K562 (cell line): Measurements from ENCODE around the gene MINDY4B. TPM values are rescaled to one million over a fixed set of nuclear protein-coding genes. Genes with fewer than 3 reads are reported as not detected.

Source experiments
- ARHGAP35 ChIP-seq: fragments of 450-650 bp; IDR thresholded peaks from 2 replicates; pipeline ENCODE4 v1.6.1; 2018; ENCODE audit not compliant: partially characterized antibody
- HDAC8 ChIP-seq: fragments of 450-650 bp; IDR thresholded peaks from 2 replicates; pipeline ENCODE4 v1.6.1; 2016; ENCODE audit warnings: mild to moderate bottlenecking, missing genetic modification characterization, moderate library complexity, missing compliant biosample characterization
- MYBL2 ChIP-seq, 2 experiments: fragments of 450-650 bp in 1 of 2; sonication (generic) in 1 of 2; formaldehyde crosslinking in 1 of 2; IDR thresholded peaks; 2 replicates each; pipeline versions ENCODE4 v1.6.1 to v1.8.1; 2017 to 2022; ENCODE audit warnings: borderline replicate concordance in 1 of 2, inconsistent platforms in 1 of 2, low read depth in 1 of 2, mild to moderate bottlenecking in 1 of 2, missing genetic modification reagents in 1 of 2, moderate library complexity in 1 of 2
- POLR2AphosphoS2 ChIP-seq: IDR thresholded peaks from 2 replicates; pipeline ENCODE4 v1.6.1; 2012; ENCODE audit warnings: low read length, improper control_type of control experiment
- RNF219 ChIP-seq: fragments of 250-450 bp; sonication (Bioruptor Pico); IDR thresholded peaks from 2 replicates; pipeline ENCODE4 v1.5.0; 2022; ENCODE audit warnings: mild to moderate bottlenecking
- ZNF197 ChIP-seq: fragments of 200-800 bp; sonication (Bioruptor generic); IDR thresholded peaks from 2 replicates; pipeline ENCODE4 v1.6.1; 2016; ENCODE audit warnings: low read depth, missing genetic modification characterization, missing compliant biosample characterization
- ZNF609 ChIP-seq: sonication (generic); formaldehyde crosslinking; IDR thresholded peaks from 2 replicates; pipeline ENCODE4 v1.8.1; 2023; ENCODE audit warnings: missing genetic modification reagents, mild to moderate bottlenecking, borderline replicate concordance
- ZNF780A ChIP-seq: fragments of 250-450 bp; sonication (Bioruptor Pico); IDR thresholded peaks from 2 replicates; pipeline ENCODE4 v1.5.0; 2021; ENCODE audit warnings: mild to moderate bottlenecking
- polyA plus RNA-seq, 8 experiments: library from polyadenylated mRNA; depleted of rRNA in 4 of 8; stranded (reverse) in 5 of 8; unstranded in 3 of 8; fragments of >200 nt; fragmentation: Nextera tagmentation in 2 of 8; fragmentation: Illumina TruSeq in 1 of 8; extraction: Ambion mirVana in 2 of 8; extraction: Trizol in 1 of 8; gene quantifications; 2 replicates each; pipeline versions ENCODE4 v1.2.1 to v1.2.3, GENCODE V29; 2011 to 2014; ENCODE audit warnings: inconsistent platforms in 1 of 8, missing spikeins in 1 of 8
- total RNA-seq, 7 experiments: library from RNA; depleted of rRNA in 6 of 7; stranded (reverse); fragments of >200 nt in 6 of 7; fragmentation: Illumina TruSeq in 2 of 7; extraction: Trizol in 2 of 7; gene quantifications; 2 replicates each; pipeline versions ENCODE4 v1.2.1 to v1.2.3, GENCODE V29; 2011 to 2021; ENCODE audit warnings: low replicate concordance in 1 of 7
- TF ChIP-seq, protein P1 (sequence below): fragments of 450-650 bp; formaldehyde crosslinking; IDR thresholded peaks from 2 replicates; pipeline ENCODE4 v1.4.0; 2022; ENCODE audit warnings: missing genetic modification characterization

MINDY4B gene
- total and polyA plus RNA-seq, 9 of the 15 experiments (the other 6 are each of a cell fraction or from before 2014, with no cell fraction given): not detected

- TF ChIP-seq RNF219 (CRISPR knock-in tag) (no peak), ARHGAP35 (peak; percentile 61), ZNF609 (CRISPR knock-in tag) (no peak), ZNF197 (CRISPR knock-in tag) (no peak), ZNF780A (no peak), HDAC8 (tag) (no peak), MYBL2 (IDR thresholded peaks at IDR 0.05; ENCODE audit: low read depth) (peak; percentile 20; the same call in 1 of the 2 replicates), MYBL2 (CRISPR knock-in tag; IDR thresholded peaks at IDR 0.05; ENCODE audit: borderline replicate concordance) (no peak), POLR2AphosphoS2 (no peak)
- TF ChIP-seq, protein P1, sequence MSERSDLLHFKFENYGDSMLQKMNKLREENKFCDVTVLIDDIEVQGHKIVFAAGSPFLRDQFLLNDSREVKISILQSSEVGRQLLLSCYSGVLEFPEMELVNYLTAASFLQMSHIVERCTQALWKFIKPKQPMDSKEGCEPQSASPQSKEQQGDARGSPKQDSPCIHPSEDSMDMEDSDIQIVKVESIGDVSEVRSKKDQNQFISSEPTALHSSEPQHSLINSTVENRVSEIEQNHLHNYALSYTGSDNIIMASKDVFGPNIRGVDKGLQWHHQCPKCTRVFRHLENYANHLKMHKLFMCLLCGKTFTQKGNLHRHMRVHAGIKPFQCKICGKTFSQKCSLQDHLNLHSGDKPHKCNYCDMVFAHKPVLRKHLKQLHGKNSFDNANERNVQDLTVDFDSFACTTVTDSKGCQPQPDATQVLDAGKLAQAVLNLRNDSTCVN (CRISPR knock-in tag): 0 out of 2 replicates have a peak, but pooled peaks have one; percentile 37
Measured at GRCh38 chr3:150830745-150831144, 74.5 kb downstream of the MINDY4B start (continued).
